RWPE2 (cell line): ENCODE results near the gene TSPAN33.

Source experiments
- ATAC-seq: fragments of 200-7000 bp; cut with Tn5 transposase; 3 replicates; pipeline ENCODE4 v1.9.1; 2021; ENCODE audit warnings: low read depth
- DNase-seq: peaks from one replicate; pipeline ENCODE4 v3.0.0-alpha.2; 2020; ENCODE audit warnings: low spot score
- H3K27ac ChIP-seq: fragments of 450-650 bp; 2 replicates; pipeline ENCODE4 v1.5.1; 2017; ENCODE audit warnings: mild to moderate bottlenecking; ENCODE audit not compliant: poor library complexity, severe bottlenecking
- H3K27me3 ChIP-seq: fragments of 250-450 bp; sonication (Bioruptor Pico); 2 replicates; pipeline ENCODE4 v1.5.1; 2021; ENCODE audit warnings: mild to moderate bottlenecking, moderate library complexity; ENCODE audit not compliant: insufficient read depth, poor library complexity, severe bottlenecking
- H3K36me3 ChIP-seq: fragments of 250-450 bp; sonication (Bioruptor Pico); 2 replicates; pipeline ENCODE4 v1.5.1; 2020; ENCODE audit warnings: low read depth, mild to moderate bottlenecking, moderate library complexity
- H3K4me1 ChIP-seq: fragments of 250-450 bp; sonication (Bioruptor Pico); 2 replicates; pipeline ENCODE4 v1.5.1; 2021; ENCODE audit warnings: mild to moderate bottlenecking, moderate library complexity; ENCODE audit not compliant: insufficient read depth, poor library complexity, severe bottlenecking
- H3K4me3 ChIP-seq: fragments of 250-450 bp; sonication (Bioruptor Pico); 2 replicates; pipeline ENCODE4 v1.5.1; 2021; ENCODE audit warnings: mild to moderate bottlenecking, moderate library complexity; ENCODE audit not compliant: severe bottlenecking
- H3K9me3 ChIP-seq: fragments of 250-450 bp; sonication (Bioruptor Pico); 2 replicates; pipeline ENCODE4 v1.5.1; 2021; ENCODE audit warnings: mild to moderate bottlenecking, moderate library complexity; ENCODE audit not compliant: severe bottlenecking
- CTCF ChIP-seq: fragments of 450-650 bp; IDR thresholded peaks from one replicate; pipeline ENCODE4 v1.5.1; 2017; ENCODE audit warnings: mild to moderate bottlenecking, moderate library complexity; ENCODE audit not compliant: poor library complexity, severe bottlenecking

TSPAN33 gene

GRCh38 chr7:129160161-129160905 is 15.8 kb downstream of the TSPAN33 start:
- Histone ChIP-seq H3K9me3 (no peaks in the 10 kb centered on the region), H3K27me3 (no peaks in the 10 kb centered on the region), H3K4me1 (no peaks in the 10 kb centered on the region), H3K27ac (no peak overlapping the region), H3K4me3 (no peak overlapping the region), H3K36me3 (no peaks in the 10 kb centered on the region)
- TF ChIP-seq CTCF, result no peak
- DNase-seq (no peak), ATAC-seq (no peak)

GRCh38 chr7:129161524-129162225 is 17.2 kb downstream of the TSPAN33 start:
- no peak for DNase-seq

GRCh38 chr7:129162732-129163131 is 18.2 kb downstream of the TSPAN33 start:
- DNase-seq, result no peak
- TF ChIP-seq CTCF, result no peak
- ATAC-seq, result no peak
- Histone ChIP-seq H3K27me3 (no peaks in the 10 kb centered on the region), H3K4me3 (no peak overlapping the region), H3K27ac (no peak overlapping the region), H3K36me3 (no peaks in the 10 kb centered on the region), H3K9me3 (no peaks in the 10 kb centered on the region), H3K4me1 (no peaks in the 10 kb centered on the region)

More at GRCh38 chr7:129161524-129162225, 17.2 kb downstream of the TSPAN33 start:
- no peaks in the 10 kb centered on the region for H3K27me3 ChIP-seq
- no peaks in the 10 kb centered on the region for H3K9me3 ChIP-seq
- no peak overlapping the region for H3K4me3 ChIP-seq
- no peak for ATAC-seq
- no peaks in the 10 kb centered on the region for H3K4me1 ChIP-seq
- no peak for TF ChIP-seq CTCF
- H3K36me3 ChIP-seq, result no peaks in the 10 kb centered on the region
- no peak overlapping the region for H3K27ac ChIP-seq

GRCh38 chr7:129163875-129164544 is 19.5 kb downstream of the TSPAN33 start:
- no peaks in the 10 kb centered on the region for H3K4me1 ChIP-seq

More at GRCh38 chr7:129163875-129164544, 19.5 kb downstream of the TSPAN33 start:
- no peak overlapping the region for H3K4me3 ChIP-seq
- no peak overlapping the region for H3K27ac ChIP-seq
- no peaks in the 10 kb centered on the region for H3K27me3 ChIP-seq
- H3K36me3 ChIP-seq, result no peaks in the 10 kb centered on the region
- no peak for ATAC-seq
- H3K9me3 ChIP-seq, result no peaks in the 10 kb centered on the region
- TF ChIP-seq CTCF, result peak; percentile 93
- DNase-seq, result no peak
